CD8-positive, alpha-beta memory T cell (primary cell): ENCODE measurements around the gene VAV3. TPM values are rescaled to one million over a fixed set of nuclear protein-coding genes. Genes with fewer than 3 reads are reported as not detected.
A peak's percentile ranks its signal among the peaks of the same experiment; 100 is the strongest.

ENCODE experiments used
- CTCF ChIA-PET: fragments of 350-600 bp; sonication (Branson Sonifier 250); formaldehyde crosslinking; loops from one replicate; lab custom pipeline; 2021; ENCODE audit warnings: antibody characterized with exemption; lab: Charles Lee
- POLR2A ChIA-PET: fragments of 350-600 bp; sonication (Branson Sonifier 250); formaldehyde crosslinking; loops from one replicate; lab custom pipeline; 2021; ENCODE audit warnings: antibody characterized with exemption; lab: Charles Lee
- DNase-seq, 5 donors: peaks; one replicate each; pipeline versions ENCODE4 v3.0.0 to v3.0.0-alpha.2; 2020 to 2022; ENCODE audit warnings: mixed read lengths in 1 of 5
- H3K27ac ChIP-seq: one replicate; pipeline ENCODE4 v1.7.0; 2013; ENCODE audit warnings: low read depth, mild to moderate bottlenecking, low read length, moderate library complexity
- H3K27me3 ChIP-seq: 2 replicates; pipeline ENCODE4 v1.7.0; 2013; ENCODE audit warnings: low read length, mild to moderate bottlenecking; ENCODE audit not compliant: insufficient read depth, poor library complexity, severe bottlenecking
- H3K36me3 ChIP-seq: 2 replicates; pipeline ENCODE4 v1.7.0; 2013; ENCODE audit warnings: mild to moderate bottlenecking, low read length, moderate library complexity; ENCODE audit not compliant: insufficient read depth
- H3K4me1 ChIP-seq: 2 replicates; pipeline ENCODE4 v1.7.0; 2013; ENCODE audit warnings: mild to moderate bottlenecking, low read length, moderate library complexity; ENCODE audit not compliant: insufficient read depth
- H3K4me3 ChIP-seq: 2 replicates; pipeline ENCODE4 v1.7.0; 2013; ENCODE audit warnings: mild to moderate bottlenecking, low read length
- H3K9me3 ChIP-seq: 2 replicates; pipeline ENCODE4 v1.7.0; 2013; ENCODE audit warnings: mild to moderate bottlenecking, low read length
- H3K27ac Mint-ChIP-seq, 8 donors: one replicate each; pipeline ENCODE4 v1.8.0; 2020 to 2021; ENCODE audit warnings: mixed read lengths in 8 of 8, mild to moderate bottlenecking in 6 of 8, inconsistent platforms in 3 of 8, moderate library complexity in 3 of 8
- H3K27me3 Mint-ChIP-seq, 2 donors: one replicate each; pipeline ENCODE4 v1.8.0; 2020 to 2021; ENCODE audit warnings: mixed read lengths in 2 of 2, mild to moderate bottlenecking in 1 of 2, moderate library complexity in 1 of 2
- H3K36me3 Mint-ChIP-seq, 3 donors: one replicate each; pipeline ENCODE4 v1.8.0; 2020 to 2021; ENCODE audit warnings: mixed read lengths in 3 of 3, inconsistent platforms in 1 of 3, mild to moderate bottlenecking in 1 of 3
- H3K4me1 Mint-ChIP-seq, 3 donors: one replicate each; pipeline ENCODE4 v1.8.0; 2020 to 2021; ENCODE audit warnings: mixed read lengths in 3 of 3, inconsistent platforms in 1 of 3, mild to moderate bottlenecking in 1 of 3
- H3K4me3 Mint-ChIP-seq, 7 donors: one replicate each; pipeline ENCODE4 v1.8.0; 2020 to 2021; ENCODE audit warnings: mixed read lengths in 7 of 7, mild to moderate bottlenecking in 6 of 7, moderate library complexity in 4 of 7, inconsistent platforms in 2 of 7
- H3K9me3 Mint-ChIP-seq, 5 donors: one replicate each; pipeline ENCODE4 v1.8.0; 2020 to 2022; ENCODE audit warnings: mixed read lengths in 5 of 5, mild to moderate bottlenecking in 3 of 5, moderate library complexity in 2 of 5, inconsistent platforms in 1 of 5
- polyA plus RNA-seq: library from polyadenylated mRNA; unstranded; fragments of 300-500 nt; fragmentation: Illumina TruSeq; gene quantifications from one replicate; pipeline ENCODE4 v1.2.3, GENCODE V29; 2021
- total RNA-seq, 2 experiments: library from RNA; stranded (reverse); gene quantifications; one replicate each; pipeline ENCODE4 v1.2.3, GENCODE V29; 2021

Gene VAV3
- total and polyA plus RNA-seq, 3 experiments from 2014 or later, result 4.4 to 13.7 (median 4.7) TPM

GRCh38 chr1:107981277-107981676 lies 16.3 kb upstream of the VAV3 start:
- no peak for DNase-seq
- peaks cover 2 to 13% of the 10 kb centered on the region in 2 donors for H3K27me3 Mint-ChIP-seq
- Histone ChIP-seq H3K4me1 (no peaks in the 10 kb centered on the region), H3K4me3 (no peak overlapping the region), H3K9me3 (no peaks in the 10 kb centered on the region), H3K36me3 (no peaks in the 10 kb centered on the region), H3K27ac (no peak overlapping the region), H3K27me3 (no peaks in the 10 kb centered on the region)
- no peaks in the 10 kb centered on the region for H3K4me1 Mint-ChIP-seq
- no peaks in the 10 kb centered on the region for H3K9me3 Mint-ChIP-seq
- ChIA-PET CTCF (no interaction called here), POLR2A (no interaction called here)
- H3K27ac Mint-ChIP-seq, result no peak overlapping the region
- no peaks in the 10 kb centered on the region for H3K36me3 Mint-ChIP-seq
- no peak overlapping the region for H3K4me3 Mint-ChIP-seq

DNA sequence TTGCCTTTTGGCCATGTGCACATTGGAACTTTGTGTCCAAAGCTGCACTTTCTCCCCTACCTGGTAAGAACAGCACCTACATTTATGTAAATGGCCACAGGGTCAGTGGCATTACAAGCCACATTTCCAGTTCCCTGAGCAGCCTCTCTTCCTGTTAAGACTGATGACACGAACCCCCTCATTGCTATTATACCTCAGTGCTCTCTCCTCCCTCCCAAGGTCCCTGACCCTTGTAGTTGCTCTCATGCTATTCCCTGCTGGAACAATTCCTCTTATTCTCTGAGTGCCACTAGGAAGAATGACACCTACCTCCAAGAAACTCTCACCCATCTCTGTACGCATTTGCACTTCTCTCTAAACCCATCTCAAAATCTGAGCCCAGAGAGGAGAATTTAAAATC lies 14.9 kb upstream of the VAV3 start:
- H3K9me3 Mint-ChIP-seq, result no peaks in the 10 kb centered on the region
- ChIA-PET POLR2A (interaction anchor here (0.6 kb wide), 1 partner anchor 17 kb away, joined by 7 read pairs; no protein-coding TSS in a partner anchor), CTCF (no interaction called here)
- peaks cover 2 to 13% of the 10 kb centered on the region in 2 donors for H3K27me3 Mint-ChIP-seq
- H3K36me3 ChIP-seq, result no peaks in the 10 kb centered on the region
- DNase-seq, result no peak
- no peaks in the 10 kb centered on the region for H3K4me1 Mint-ChIP-seq
- no peaks in the 10 kb centered on the region for H3K27me3 ChIP-seq
- H3K27ac Mint-ChIP-seq, result peak overlapping the region in 1 of 8 donors; percentile 37
- H3K4me1 ChIP-seq, result no peaks in the 10 kb centered on the region
- H3K27ac ChIP-seq, result no peak overlapping the region
- no peak overlapping the region for H3K4me3 ChIP-seq
- no peak overlapping the region for H3K4me3 Mint-ChIP-seq
- H3K9me3 ChIP-seq, result no peaks in the 10 kb centered on the region
- H3K36me3 Mint-ChIP-seq, result no peaks in the 10 kb centered on the region

DNA sequence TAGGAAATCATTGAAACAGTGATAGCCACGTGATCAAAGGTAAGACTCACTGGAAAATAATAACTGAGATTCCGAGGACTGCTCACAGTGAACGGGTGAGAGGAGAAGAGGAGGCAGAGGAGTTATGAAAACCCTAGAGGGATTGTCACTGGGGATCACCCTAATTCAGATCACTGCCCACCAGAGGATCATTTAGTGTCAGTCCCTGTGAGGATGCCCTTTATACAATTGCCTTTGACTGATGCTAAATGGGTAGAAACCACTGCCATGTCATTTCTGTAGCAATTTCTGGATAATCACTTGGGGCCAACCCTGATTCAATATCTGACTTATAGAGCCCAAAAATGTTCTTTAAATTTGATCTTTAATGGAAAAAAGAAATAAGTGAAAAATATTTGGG lies 14.1 kb upstream of the VAV3 start:
- peaks cover 2 to 8% of the 10 kb centered on the region in 2 donors for H3K27me3 Mint-ChIP-seq
- no peak for DNase-seq
- POLR2A ChIA-PET, result interaction anchor here (0.6 kb wide), 1 partner anchor 18 kb away, joined by 7 read pairs; no protein-coding TSS in a partner anchor
- H3K36me3 Mint-ChIP-seq, result no peaks in the 10 kb centered on the region
- H3K9me3 Mint-ChIP-seq, result no peaks in the 10 kb centered on the region
- H3K4me1 Mint-ChIP-seq, result no peaks in the 10 kb centered on the region
- CTCF ChIA-PET, result no interaction called here
- no peaks in the 10 kb centered on the region for H3K36me3 ChIP-seq
- no peaks in the 10 kb centered on the region for H3K27me3 ChIP-seq
- no peaks in the 10 kb centered on the region for H3K9me3 ChIP-seq
- no peak overlapping the region for H3K4me3 ChIP-seq
- no peaks in the 10 kb centered on the region for H3K4me1 ChIP-seq
- H3K4me3 Mint-ChIP-seq, result no peak overlapping the region
- no peak overlapping the region for H3K27ac ChIP-seq
- no peak overlapping the region for H3K27ac Mint-ChIP-seq

DNA sequence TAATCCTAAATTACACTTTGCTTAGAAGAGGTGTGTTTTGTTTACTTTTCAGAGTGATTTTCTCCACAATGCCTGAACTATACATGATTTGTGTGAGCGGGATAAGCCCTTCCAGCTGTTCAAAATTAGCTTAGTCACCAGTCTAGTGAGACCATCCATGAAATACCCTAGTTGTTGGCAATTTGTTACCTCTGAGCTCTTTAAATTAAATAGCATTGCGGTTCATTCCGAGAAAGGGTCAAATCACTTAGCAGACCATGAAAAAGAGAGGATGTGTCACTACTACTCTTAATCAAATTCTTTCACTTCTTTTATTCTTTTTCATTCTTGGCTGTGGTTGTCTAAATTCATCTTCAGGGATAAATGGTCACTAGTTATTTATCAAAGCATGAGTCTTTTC lies 11.9 kb upstream of the VAV3 start:
- Mint-ChIP-seq H3K4me3 (no peak overlapping the region), H3K4me1 (peaks cover 0 to 3% (median 0%) of the 10 kb centered on the region in 3 donors), H3K36me3 (no peaks in the 10 kb centered on the region), H3K27me3 (peaks cover 0 to 2% of the 10 kb centered on the region in 2 donors), H3K27ac (no peak overlapping the region), H3K9me3 (no peaks in the 10 kb centered on the region)
- H3K9me3 ChIP-seq, result no peaks in the 10 kb centered on the region
- H3K36me3 ChIP-seq, result no peaks in the 10 kb centered on the region
- ChIA-PET POLR2A (no interaction called here), CTCF (no interaction called here)
- no peak overlapping the region for H3K4me3 ChIP-seq
- no peak for DNase-seq
- no peaks in the 10 kb centered on the region for H3K27me3 ChIP-seq
- H3K4me1 ChIP-seq, result no peaks in the 10 kb centered on the region
- no peak overlapping the region for H3K27ac ChIP-seq

DNA sequence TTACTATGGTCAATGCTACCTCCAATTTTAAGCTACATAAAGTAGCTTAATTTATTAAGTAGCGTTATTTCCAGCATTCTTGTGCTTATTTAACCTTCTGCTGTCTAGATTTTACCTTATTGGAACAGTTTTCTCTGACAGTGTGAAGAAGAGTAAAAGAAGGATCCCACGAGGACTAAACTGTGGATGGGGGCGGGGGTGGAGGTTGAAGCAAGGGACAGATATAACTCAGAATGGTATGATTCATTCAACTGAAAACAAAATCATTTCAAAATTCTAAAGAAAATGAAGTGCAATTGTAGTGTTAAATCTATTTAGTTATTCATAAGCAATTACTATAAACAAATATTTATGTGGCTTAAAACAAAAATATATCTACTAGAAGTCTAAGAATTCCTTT lies 11.5 kb upstream of the VAV3 start:
- DNase-seq, result no peak
- no peak overlapping the region for H3K27ac Mint-ChIP-seq
- H3K4me3 Mint-ChIP-seq, result no peak overlapping the region
- no peaks in the 10 kb centered on the region for H3K4me1 ChIP-seq
- H3K36me3 ChIP-seq, result no peaks in the 10 kb centered on the region
- H3K27me3 ChIP-seq, result no peaks in the 10 kb centered on the region
- CTCF ChIA-PET, result interaction anchor here (0.9 to 1.5 kb wide), 2 partner anchors 9 to 12 kb away, joined by 3 to 4 read pairs; partner anchors contain the start of gene VAV3
- H3K9me3 Mint-ChIP-seq, result no peaks in the 10 kb centered on the region
- peaks cover 0 to 3% (median 0%) of the 10 kb centered on the region in 3 donors for H3K4me1 Mint-ChIP-seq
- H3K27ac ChIP-seq, result no peak overlapping the region
- peaks cover 0 to 2% of the 10 kb centered on the region in 2 donors for H3K27me3 Mint-ChIP-seq
- H3K9me3 ChIP-seq, result no peaks in the 10 kb centered on the region
- H3K36me3 Mint-ChIP-seq, result no peaks in the 10 kb centered on the region
- POLR2A ChIA-PET, result no interaction called here
- no peak overlapping the region for H3K4me3 ChIP-seq

GRCh38 chr1:107975851-107976250 lies 10.9 kb upstream of the VAV3 start:
- Mint-ChIP-seq H3K36me3 (no peaks in the 10 kb centered on the region), H3K9me3 (no peaks in the 10 kb centered on the region), H3K27ac (no peak overlapping the region), H3K4me1 (peaks cover 0 to 3% (median 0%) of the 10 kb centered on the region in 3 donors), H3K4me3 (no peak overlapping the region), H3K27me3 (peaks cover 0 to 2% of the 10 kb centered on the region in 2 donors)
- Histone ChIP-seq H3K4me3 (no peak overlapping the region), H3K9me3 (no peaks in the 10 kb centered on the region), H3K4me1 (no peaks in the 10 kb centered on the region), H3K36me3 (no peaks in the 10 kb centered on the region), H3K27ac (no peak overlapping the region), H3K27me3 (no peaks in the 10 kb centered on the region)
- ChIA-PET POLR2A (no interaction called here), CTCF (interaction anchor here (0.9 to 1.5 kb wide), 2 partner anchors 9 to 11 kb away, joined by 3 to 4 read pairs; partner anchors contain the start of gene VAV3)
- no peak for DNase-seq

GRCh38 chr1:107974090-107974489 lies 9.1 kb upstream of the VAV3 start:
- DNase-seq, result no peak
- no peak overlapping the region for H3K27ac Mint-ChIP-seq
- H3K4me1 Mint-ChIP-seq, result peaks cover 0 to 3% (median 0%) of the 10 kb centered on the region in 3 donors
- H3K4me1 ChIP-seq, result no peaks in the 10 kb centered on the region
- no peak overlapping the region for H3K4me3 Mint-ChIP-seq
- no peak overlapping the region for H3K4me3 ChIP-seq
- H3K36me3 Mint-ChIP-seq, result no peaks in the 10 kb centered on the region
- no peak overlapping the region for H3K27ac ChIP-seq
- no peaks in the 10 kb centered on the region for H3K9me3 ChIP-seq
- H3K27me3 ChIP-seq, result no peaks in the 10 kb centered on the region
- peaks cover 0 to 2% of the 10 kb centered on the region in 2 donors for H3K27me3 Mint-ChIP-seq
- H3K9me3 Mint-ChIP-seq, result no peaks in the 10 kb centered on the region
- POLR2A ChIA-PET, result no interaction called here
- no peaks in the 10 kb centered on the region for H3K36me3 ChIP-seq
- CTCF ChIA-PET, result no interaction called here

DNA sequence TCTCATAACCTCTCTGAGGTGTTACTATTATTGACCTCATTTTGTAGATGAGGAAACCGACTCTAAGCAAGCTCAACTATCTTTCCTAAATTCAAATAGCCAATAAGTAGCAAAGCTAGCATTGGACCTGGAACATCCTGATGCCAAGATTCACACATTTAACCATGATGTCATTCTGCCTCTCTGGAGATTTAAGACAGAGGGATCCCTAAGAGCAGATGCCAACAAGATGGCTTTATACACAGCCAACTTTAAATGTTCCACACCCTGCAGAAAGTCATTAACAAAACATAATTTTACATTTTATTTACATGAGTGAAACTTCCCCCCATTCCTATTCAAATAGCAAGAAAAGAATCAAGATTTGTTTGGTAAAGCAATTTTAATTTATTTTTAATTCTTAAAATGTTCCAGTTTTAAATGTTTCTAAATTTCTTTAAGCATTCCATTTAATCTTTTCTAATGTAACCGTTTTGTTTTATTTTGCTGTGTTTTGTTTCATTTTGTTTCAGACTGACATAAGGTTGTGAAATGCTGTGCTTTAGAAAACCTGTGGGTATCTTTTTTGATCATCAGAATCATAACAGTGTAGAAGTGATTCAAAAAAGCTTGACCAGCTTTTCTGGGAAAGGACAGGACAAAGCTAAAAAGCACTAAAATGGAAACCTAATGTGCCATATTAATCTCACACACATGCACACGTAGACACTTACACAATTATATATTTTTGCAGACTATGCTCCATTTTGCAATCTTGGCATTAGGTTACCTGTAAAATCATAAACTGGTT lies 7.6 kb upstream of the VAV3 start:
- CTCF ChIA-PET, result no interaction called here
- Mint-ChIP-seq H3K4me3 (no peak overlapping the region), H3K36me3 (no peaks in the 10 kb centered on the region), H3K27ac (no peak overlapping the region), H3K27me3 (no peaks in the 10 kb centered on the region), H3K9me3 (no peaks in the 10 kb centered on the region), H3K4me1 (peaks cover 0 to 3% (median 0%) of the 10 kb centered on the region in 3 donors)
- POLR2A ChIA-PET, result no interaction called here
- Histone ChIP-seq H3K27ac (no peak overlapping the region), H3K9me3 (no peaks in the 10 kb centered on the region), H3K4me3 (no peak overlapping the region), H3K4me1 (no peaks in the 10 kb centered on the region), H3K27me3 (no peaks in the 10 kb centered on the region), H3K36me3 (no peaks in the 10 kb centered on the region)
- DNase-seq, result no peak
